GM18861 (cell line): ENCODE measurements around the gene NOS1AP.
"Not testable (repeated sequence)": the region's sequence is repeated elsewhere in the genome, so short reads cannot be mapped to it uniquely, and the experiment has no call there.

Experiments
- ATAC-seq: cut with Tn5 transposase; IDR thresholded peaks from one replicate; pipeline ENCODE4 v1.9.1; 2021; ENCODE audit not compliant: unreplicated experiment

The NOS1AP gene

DNA sequence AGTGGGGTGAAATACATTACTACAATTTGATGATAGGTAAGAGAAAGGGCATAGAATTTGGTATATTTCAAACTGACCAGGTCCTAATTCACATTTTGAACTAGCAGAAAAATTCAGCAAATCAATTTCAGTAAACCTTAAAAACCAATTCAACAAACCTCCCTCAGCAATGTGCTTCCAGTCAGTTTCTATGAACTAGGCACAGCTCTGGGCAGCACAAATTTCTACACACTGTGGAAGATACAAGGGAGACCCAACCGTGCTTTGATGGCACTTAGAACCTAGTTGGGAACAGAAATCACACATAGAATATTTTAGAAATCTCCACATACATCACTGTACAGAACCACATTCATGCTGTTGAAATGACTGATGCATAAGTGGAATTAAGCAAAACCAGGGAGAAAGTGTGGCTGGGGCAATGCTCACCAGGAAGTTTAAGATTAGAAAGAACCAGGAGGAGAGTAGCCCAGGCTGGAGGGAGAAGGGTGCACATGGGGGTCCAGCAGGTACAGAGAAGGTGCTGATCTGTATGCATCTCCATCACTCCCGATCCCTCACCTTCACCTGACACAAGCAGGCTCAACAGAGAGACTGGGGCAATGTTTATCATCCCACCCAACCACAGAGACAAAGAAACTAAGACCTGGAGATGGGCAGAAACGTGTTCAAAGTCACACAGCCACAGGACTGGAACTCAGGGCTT lies 326.9 kb downstream of the NOS1AP start:
- ATAC-seq: no peak

DNA sequence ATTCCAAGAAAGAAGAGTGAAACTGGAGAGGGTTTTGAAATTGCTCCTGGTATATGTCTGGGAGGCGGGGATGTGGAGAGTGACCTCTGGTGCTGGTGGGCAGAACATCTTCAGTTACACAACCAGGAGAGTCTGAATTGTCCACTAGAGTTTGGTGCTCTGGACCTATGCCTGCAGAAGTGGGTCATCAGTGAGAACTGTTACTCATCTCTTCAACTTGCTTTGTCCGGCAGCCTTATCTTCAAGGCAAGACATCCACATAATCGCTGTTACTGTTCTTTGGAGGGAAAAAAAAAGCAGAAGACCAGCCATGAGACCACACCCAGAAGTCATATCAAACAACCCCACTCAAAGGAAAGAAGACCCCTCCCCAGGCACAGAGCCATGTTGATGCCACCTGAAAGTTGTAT lies 327.6 kb downstream of the NOS1AP start:
- ATAC-seq: no peak

GRCh38 chr1:162397943-162398560 lies 328.6 kb downstream of the NOS1AP start:
- no peak for ATAC-seq

- no peak for ATAC-seq
Measured at GRCh38 chr1:162398999-162399580, 329.6 kb downstream of the NOS1AP start.

DNA sequence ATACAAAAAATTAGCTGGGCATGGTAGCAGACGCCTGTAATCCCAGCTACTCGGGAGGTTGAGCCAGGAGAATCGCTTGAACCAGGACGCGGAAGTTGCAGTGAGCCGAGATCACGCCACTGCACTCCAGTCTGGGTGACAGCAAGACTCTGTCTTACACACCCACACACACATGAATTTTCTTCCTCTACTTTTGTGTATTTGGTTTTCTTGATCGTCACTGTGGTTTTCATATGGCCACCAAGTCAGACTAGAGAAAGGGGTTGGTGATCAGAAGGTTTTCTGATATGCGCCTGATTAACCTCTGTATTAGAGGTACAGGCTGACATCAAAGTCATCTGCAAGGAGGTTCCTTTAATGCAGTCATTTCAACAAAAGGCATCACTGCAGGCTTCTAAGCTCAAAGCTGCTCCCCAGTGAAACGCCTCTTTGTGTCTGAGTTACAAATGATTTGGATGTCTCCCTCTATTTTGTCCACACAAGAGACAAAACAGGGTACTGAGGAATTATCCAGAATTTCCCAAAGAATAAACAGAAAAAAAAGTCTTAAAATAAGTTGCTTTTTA lies 331.4 kb downstream of the NOS1AP start:
- ATAC-seq: no peak

DNA sequence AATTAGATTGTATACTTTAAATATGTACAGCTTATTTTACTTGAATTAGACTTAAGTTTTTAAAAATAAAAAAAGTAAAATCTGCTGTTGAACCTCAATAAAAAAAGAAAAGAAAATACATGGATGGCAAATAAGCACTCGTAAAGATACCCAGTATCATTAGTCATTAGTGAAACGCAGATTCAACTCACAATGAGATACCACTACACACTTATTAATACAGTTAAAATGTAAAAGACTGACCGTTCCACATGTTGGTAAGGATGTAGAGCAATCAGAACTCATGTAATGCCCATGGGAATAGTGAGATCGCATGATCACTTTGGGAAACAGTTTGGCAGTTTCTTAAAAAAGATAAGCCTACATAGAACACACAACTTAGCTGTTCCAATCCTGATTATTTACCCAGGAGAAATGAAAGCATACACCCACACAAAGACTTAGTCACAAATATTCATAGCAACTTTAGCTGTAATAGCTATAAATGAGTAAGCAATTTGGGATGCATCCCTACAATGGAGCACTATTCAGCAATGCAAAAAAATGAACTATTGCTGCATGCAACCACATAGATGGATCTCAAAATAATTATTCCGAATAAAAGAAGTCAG lies 335.2 kb downstream of the NOS1AP start:
- no peak for ATAC-seq

- no peak for ATAC-seq
Measured at GRCh38 chr1:162405800-162406199, 336.3 kb downstream of the NOS1AP start.

DNA sequence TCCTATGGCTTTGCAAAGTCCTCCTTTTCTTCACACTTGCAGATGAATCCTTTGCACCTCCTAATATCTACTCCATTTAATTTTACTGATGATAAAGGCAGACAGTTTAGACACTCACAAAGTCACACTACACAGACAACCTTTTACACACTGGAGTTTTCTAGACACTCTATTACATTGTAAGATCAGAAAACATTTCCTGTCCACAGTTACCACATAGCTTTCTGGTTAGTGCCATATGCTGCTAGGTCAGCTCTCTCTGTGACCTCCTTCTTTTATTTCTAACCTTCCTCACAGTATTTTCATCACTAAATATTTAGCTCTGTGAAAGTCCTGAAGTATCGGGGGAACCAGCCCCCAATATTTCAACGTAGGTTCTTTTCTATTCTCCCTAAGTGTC lies 337.3 kb downstream of the NOS1AP start:
- ATAC-seq: no peak

DNA sequence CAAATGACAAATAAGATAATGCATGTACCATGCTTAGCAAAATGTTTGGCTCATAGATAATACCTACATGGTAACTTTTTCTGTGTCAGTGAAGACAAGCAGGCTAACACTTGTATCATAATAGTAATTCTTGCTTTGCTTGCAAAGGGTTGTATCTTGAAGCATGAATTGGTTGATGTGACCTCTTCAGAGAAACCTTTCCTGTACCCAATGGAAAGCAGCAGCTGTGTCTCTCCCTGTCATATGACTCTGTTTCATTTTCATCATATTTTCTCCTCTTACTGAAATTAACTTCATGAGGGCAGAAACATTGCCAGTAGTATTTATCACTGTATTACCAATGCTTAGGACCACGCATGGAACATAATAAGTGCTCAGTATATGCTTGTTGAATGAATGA lies 338.0 kb downstream of the NOS1AP start:
- no peak for ATAC-seq

- no peak for ATAC-seq
Measured at GRCh38 chr1:162412002-162412401, 342.5 kb downstream of the NOS1AP start, which contains the start of gene SH2D1B. SH2D1B (minus strand) TSS chr1:162412136; CDS start chr1:162412016, 120 bp downstream.

GRCh38 chr1:162416215-162416614 lies 346.7 kb downstream of the NOS1AP start:
- no peak for ATAC-seq

DNA sequence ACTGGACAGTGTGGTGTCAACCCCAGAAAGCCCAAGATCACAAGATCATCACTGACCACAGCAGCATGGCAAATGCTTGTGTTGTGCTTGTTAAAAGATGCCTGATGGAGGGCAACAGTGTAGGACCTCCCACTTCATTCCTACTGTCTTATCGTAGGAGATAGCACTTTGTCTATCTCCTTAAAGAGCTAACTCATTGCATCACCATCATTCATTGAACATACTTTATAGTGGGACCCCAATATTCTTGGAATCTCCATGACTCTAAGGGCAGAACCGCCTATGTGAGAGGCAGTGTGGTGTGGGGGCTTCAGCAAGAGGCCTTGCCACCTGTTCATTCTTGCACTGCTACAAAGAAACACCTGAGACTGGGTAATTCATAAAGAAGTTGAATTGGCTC lies 347.4 kb downstream of the NOS1AP start:
- ATAC-seq: no peak

- ATAC-seq: no peak
Measured at GRCh38 chr1:162417650-162418049, 348.2 kb downstream of the NOS1AP start.

DNA sequence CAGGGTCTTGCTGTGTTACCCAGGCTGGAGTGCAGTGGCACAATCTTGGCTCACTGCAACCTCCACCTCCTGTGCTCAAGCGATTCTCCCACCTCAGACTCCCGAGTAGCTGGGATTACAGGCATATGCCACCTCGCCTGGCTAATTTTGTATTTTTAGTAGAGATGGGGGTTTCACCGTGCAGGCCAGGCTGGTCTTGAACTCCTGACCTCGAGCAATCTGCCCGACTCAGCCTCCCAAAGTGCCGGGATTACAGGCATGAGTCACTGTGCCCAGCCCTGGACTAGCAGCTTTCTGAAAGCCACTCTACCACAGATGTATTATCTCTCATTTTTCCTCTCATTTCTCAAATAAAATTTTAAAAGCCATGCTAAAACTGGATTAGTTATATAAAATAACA lies 349.1 kb downstream of the NOS1AP start:
- not testable (repeated sequence) for ATAC-seq

- not testable (repeated sequence) for ATAC-seq
Measured at GRCh38 chr1:162419450-162419931, 350.0 kb downstream of the NOS1AP start.
